H1 (cell line): ENCODE data around the gene HPN. TPM values are rescaled to one million over a fixed set of nuclear protein-coding genes. Genes with fewer than 3 reads are reported as not detected.
"Not testable (repeated sequence)": the region's sequence is repeated elsewhere in the genome, so short reads cannot be mapped to it uniquely, and the experiment has no call there.

Experiments
- CTCF ChIA-PET: fragments of 300-600 bp; sonication (Branson Sonifier 250); formaldehyde crosslinking; loops from one replicate; lab custom pipeline; 2021; ENCODE audit not compliant: partially characterized antibody; lab: Charles Lee
- POLR2A ChIA-PET: fragments of 300-600 bp; sonication (Branson Sonifier 250); formaldehyde crosslinking; loops from one replicate; lab custom pipeline; 2021; ENCODE audit warnings: inconsistent platforms; ENCODE audit not compliant: partially characterized antibody; lab: Charles Lee
- DNase-seq, 2 experiments: peaks; one replicate each; pipeline versions ENCODE4 v3.0.0 to v3.0.0-alpha.2; 2010 to 2022; ENCODE audit warnings: low spot score in 2 of 2, low read depth in 1 of 2, mixed read lengths in 1 of 2
- FAIRE-seq: peaks from 2 replicates; lab custom pipeline; 2011; peaks lifted over from hg19 to GRCh38; lab: Jason Lieb, UNC
- H2AFZ ChIP-seq: 2 replicates; pipeline ENCODE4 v1.8.1; 2012; ENCODE audit warnings: low read length, inconsistent platforms
- H2AK5ac ChIP-seq: 2 replicates; pipeline ENCODE4 v1.6.1; 2013; ENCODE audit warnings: low read depth, low read length
- H2BK120ac ChIP-seq: replicated peaks from 2 replicates; pipeline ENCODE3; 2013; ENCODE audit warnings: low read depth, low read length, inconsistent platforms
- H2BK12ac ChIP-seq: 2 replicates; pipeline ENCODE4 v1.6.1; 2013; ENCODE audit warnings: low read depth, low read length
- H2BK15ac ChIP-seq: 2 replicates; pipeline ENCODE4 v1.6.1; 2013; ENCODE audit warnings: low read length
- H2BK20ac ChIP-seq: 2 replicates; pipeline ENCODE4 v1.6.1; 2013; ENCODE audit warnings: low read length
- H2BK5ac ChIP-seq: 2 replicates; pipeline ENCODE4 v1.6.1; 2013; ENCODE audit warnings: low read depth, low read length
- H3K14ac ChIP-seq: 2 replicates; pipeline ENCODE4 v1.6.1; 2013; ENCODE audit warnings: inconsistent platforms; ENCODE audit not compliant: insufficient read length
- H3K18ac ChIP-seq: 2 replicates; pipeline ENCODE4 v1.6.1; 2013; ENCODE audit warnings: low read length; ENCODE audit errors: extremely low read depth
- H3K23ac ChIP-seq: 2 replicates; pipeline ENCODE4 v1.6.1; 2013; ENCODE audit warnings: inconsistent platforms; ENCODE audit not compliant: insufficient read length
- H3K23me2 ChIP-seq: 2 replicates; pipeline ENCODE4 v1.6.1; 2013; ENCODE audit warnings: low read depth, low read length
- H3K27ac ChIP-seq: 2 replicates; pipeline ENCODE4 v1.6.1; 2011; ENCODE audit warnings: low read depth, low read length, inconsistent platforms
- H3K27me3 ChIP-seq, 4 experiments: replicated peaks in 1 of 4; 1 replicate in 1 of 4; 2 replicates in 3 of 4; pipeline versions ENCODE4 v1.6.1 to v1.8.1; 2011 to 2013; ENCODE audit warnings: low read length in 3 of 4, mild to moderate bottlenecking in 3 of 4, inconsistent platforms in 2 of 4, mixed read lengths in 2 of 4, moderate library complexity in 1 of 4; ENCODE audit not compliant: control insufficient read depth in 3 of 4, insufficient read depth in 3 of 4; ENCODE audit errors: extremely low read depth in 1 of 4
- H3K36me3 ChIP-seq, 4 experiments: 2 replicates each; pipeline versions ENCODE4 v1.6.1 to v1.8.1; 2011 to 2013; ENCODE audit warnings: mild to moderate bottlenecking in 4 of 4, low read length in 3 of 4, moderate library complexity in 2 of 4, control low read depth in 1 of 4, inconsistent platforms in 1 of 4; ENCODE audit not compliant: insufficient read depth in 4 of 4, control insufficient read depth in 2 of 4
- H3K4ac ChIP-seq: replicated peaks from 2 replicates; pipeline ENCODE3; 2013; ENCODE audit warnings: low read length, low read depth, mixed read lengths, inconsistent platforms; ENCODE audit not compliant: insufficient read length
- H3K4me1 ChIP-seq, 4 experiments: replicated peaks in 1 of 4; 1 replicate in 1 of 4; 2 replicates in 3 of 4; pipeline versions ENCODE4 v1.6.1 to v1.8.1; 2011 to 2013; ENCODE audit warnings: low read length in 3 of 4, inconsistent platforms in 2 of 4, mixed read lengths in 1 of 4; ENCODE audit not compliant: insufficient read depth in 4 of 4, control insufficient read depth in 3 of 4
- H3K4me2 ChIP-seq, 2 experiments: 2 replicates each; pipeline versions ENCODE4 v1.6.1 to v1.8.1; 2011 to 2013; ENCODE audit warnings: low read depth in 2 of 2, low read length in 2 of 2, control low read depth in 1 of 2, inconsistent platforms in 1 of 2, mild to moderate bottlenecking in 1 of 2; ENCODE audit not compliant: insufficient read depth in 1 of 2
- H3K4me3 ChIP-seq, 4 experiments: fragments of 200-600, 300-600 bp in 1 of 4; sonication (generic), shearing (Covaris generic), sonication (Bioruptor Twin) in 1 of 4; 2 replicates each; pipeline versions ENCODE4 v1.5.1 to v1.8.1; 2011 to 2016; ENCODE audit warnings: low read length in 4 of 4, low read depth in 3 of 4, control low read depth in 2 of 4, inconsistent platforms in 2 of 4, mild to moderate bottlenecking in 2 of 4, mixed read lengths in 1 of 4, moderate library complexity in 1 of 4; ENCODE audit not compliant: insufficient read depth in 2 of 4; ENCODE audit errors: extremely low read depth in 1 of 4
- H3K56ac ChIP-seq: replicated peaks from 2 replicates; pipeline ENCODE3; 2013; ENCODE audit warnings: low read depth, mild to moderate bottlenecking, mixed read lengths, low read length, inconsistent platforms; ENCODE audit not compliant: insufficient read length
- H3K79me1 ChIP-seq: 2 replicates; pipeline ENCODE4 v1.6.1; 2013; ENCODE audit warnings: low read depth, low read length, control low read depth
- H3K79me2 ChIP-seq, 2 experiments: 2 replicates each; pipeline versions ENCODE4 v1.6.1 to v1.8.1; 2012 to 2013; ENCODE audit warnings: low read length in 2 of 2, mild to moderate bottlenecking in 2 of 2, inconsistent platforms in 1 of 2; ENCODE audit not compliant: insufficient read depth in 2 of 2, control insufficient read depth in 1 of 2
- H3K9ac ChIP-seq, 4 experiments: replicated peaks in 1 of 4; 1 replicate in 1 of 4; 2 replicates in 3 of 4; pipeline versions ENCODE4 v1.6.1 to v1.8.1; 2011 to 2013; ENCODE audit warnings: low read depth in 3 of 4, low read length in 3 of 4, control low read depth in 2 of 4, mild to moderate bottlenecking in 2 of 4, moderate library complexity in 2 of 4, inconsistent platforms in 1 of 4; ENCODE audit errors: extremely low read depth in 1 of 4
- H3K9me3 ChIP-seq, 2 experiments: 2 replicates each; pipeline versions ENCODE4 v1.6.1 to v1.8.1; 2012 to 2013; ENCODE audit warnings: mild to moderate bottlenecking in 2 of 2, moderate library complexity in 2 of 2, control low read depth in 1 of 2, inconsistent platforms in 1 of 2, low read depth in 1 of 2, low read length in 1 of 2, mixed read lengths in 1 of 2; ENCODE audit not compliant: insufficient read depth in 2 of 2
- H4K20me1 ChIP-seq, 2 experiments: replicated peaks in 1 of 2; 2 replicates each; pipeline versions ENCODE3 to v1.8.1; 2011 to 2013; ENCODE audit warnings: inconsistent platforms in 2 of 2, low read length in 2 of 2, mild to moderate bottlenecking in 1 of 2; ENCODE audit not compliant: insufficient read depth in 2 of 2, control insufficient read depth in 1 of 2
- H4K5ac ChIP-seq: 2 replicates; pipeline ENCODE4 v1.6.1; 2013; ENCODE audit warnings: low read length, low read depth, mixed read lengths, inconsistent platforms; ENCODE audit not compliant: insufficient read length
- H4K8ac ChIP-seq: 2 replicates; pipeline ENCODE4 v1.8.0; 2013; ENCODE audit warnings: mild to moderate bottlenecking, moderate library complexity, low read length, inconsistent platforms; ENCODE audit not compliant: insufficient read depth; ENCODE audit errors: extremely low read depth
- H4K91ac ChIP-seq: replicated peaks from 2 replicates; pipeline ENCODE3; 2013; ENCODE audit warnings: low read length, mixed read lengths, inconsistent platforms; ENCODE audit not compliant: insufficient read length
- WGBS, 2 experiments: shearing (Covaris generic) in 1 of 2; methylation state at CpG; one replicate each; pipeline versions ENCODE4 v1.1.6 to v1.1.7; 2013 to 2015; ENCODE audit warnings: low lambda C conversion rate in 2 of 2, mixed read lengths in 2 of 2, inconsistent platforms in 1 of 2, low coverage in 1 of 2, missing lambda C conversion rate in 1 of 2; ENCODE audit not compliant: insufficient replicate concordance in 2 of 2, insufficient coverage in 1 of 2, insufficient read length in 1 of 2; ENCODE audit errors: extremely low coverage in 1 of 2, missing lambda C conversion rate in 1 of 2; 5-methylcytosine and 5-hydroxymethylcytosine counted together
- polyA plus RNA-seq, 7 experiments: library from polyadenylated mRNA; depleted of rRNA in 3 of 7; stranded (reverse) in 5 of 7; unstranded in 2 of 7; fragments of >200 nt in 5 of 7; fragments of 200-250 nt in 2 of 7; gene quantifications; 1 replicate in 5 of 7; 2 replicates in 1 of 7; 4 replicates in 1 of 7; pipeline versions ENCODE4 v1.2.1 to v1.2.3, GENCODE V29; 2011 to 2013; ENCODE audit warnings: missing spikeins in 2 of 7, mixed read lengths in 2 of 7
- total RNA-seq: library from RNA; stranded (reverse); fragmentation: NEBNext Ultra II Directional; extraction: Animal tissue kit (Norgen Biotek cat#: 25700); gene quantifications from 2 replicates; pipeline ENCODE4 v1.2.1, GENCODE V29; 2021

HPN gene
- total and polyA plus RNA-seq, 2 of the 8 experiments (the other 6 are each of a cell fraction or from before 2014, with no cell fraction given), result 14.7 to 33.7 TPM

DNA sequence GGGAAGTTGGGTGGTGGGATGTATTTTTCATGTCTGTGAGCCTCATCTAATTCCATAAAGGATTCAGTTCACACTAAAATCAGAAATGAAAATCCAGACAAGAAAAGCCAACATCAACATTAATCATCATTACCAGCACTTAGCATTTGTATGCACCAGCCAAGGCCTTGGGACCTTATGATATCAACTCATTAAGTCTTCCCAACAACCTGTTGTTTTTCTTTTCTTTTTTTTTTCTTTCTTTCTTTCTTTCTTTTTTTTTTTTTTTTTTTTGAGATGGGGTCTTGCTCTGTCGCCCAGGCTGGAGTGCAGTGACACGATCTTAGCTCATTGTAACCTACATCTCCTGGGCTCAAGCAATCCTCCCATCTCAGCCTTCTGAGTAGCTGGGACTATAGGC lies 9.1 kb downstream of the HPN start:
- not testable (repeated sequence) for H4K5ac ChIP-seq, H4K20me1 ChIP-seq, H4K91ac ChIP-seq, H3K9me3 ChIP-seq, H3K23me2 ChIP-seq, H3K4me2 ChIP-seq, H3K23ac ChIP-seq, H2BK120ac ChIP-seq, H3K36me3 ChIP-seq, H3K27me3 ChIP-seq, H3K4me1 ChIP-seq, FAIRE-seq, H3K27ac ChIP-seq, H2BK15ac ChIP-seq, H3K14ac ChIP-seq, H3K18ac ChIP-seq, H4K8ac ChIP-seq, H3K4ac ChIP-seq, H2BK5ac ChIP-seq, H2BK12ac ChIP-seq, DNase-seq, H3K9ac ChIP-seq, H3K4me3 ChIP-seq, H3K79me2 ChIP-seq, H2AK5ac ChIP-seq, H2BK20ac ChIP-seq, H2AFZ ChIP-seq, H3K56ac ChIP-seq, H3K79me1 ChIP-seq
- CTCF ChIA-PET, result interaction anchor here (0.7 to 13.0 kb wide), 7 partner anchors 8 to 170 kb away, joined by 3 to 56 read pairs (median 3); no protein-coding TSS in a partner anchor
- POLR2A ChIA-PET, result interaction anchor here (0.6 to 2.1 kb wide), 2 partner anchors 12 to 375 kb away, joined by 3 to 9 read pairs; no protein-coding TSS in a partner anchor
- 100% methylated on average over 1 of the region's 2 CpGs; no CpG with 5 or more reads in 1 of the 2 experiments for WGBS, 2 experiments

DNA sequence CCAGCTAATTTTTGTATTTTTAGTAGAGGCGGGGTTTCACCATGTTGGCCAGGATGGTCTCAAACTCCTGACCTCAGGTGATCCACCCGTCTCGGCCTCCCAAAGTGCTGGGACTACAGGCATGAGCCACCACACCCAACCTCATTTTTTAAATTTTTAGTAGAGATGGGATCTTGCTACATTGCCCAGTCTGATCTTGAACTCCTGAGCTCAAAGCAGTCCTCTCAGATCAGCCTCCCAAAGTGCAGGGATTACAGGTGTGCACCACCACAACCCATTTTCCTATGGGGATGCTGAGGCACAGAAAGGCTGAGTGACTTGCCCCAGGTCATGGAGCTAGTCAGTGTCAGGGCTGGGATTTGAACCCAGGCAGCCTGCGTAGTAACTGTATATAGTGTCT lies 9.7 kb downstream of the HPN start:
- H3K4me2 ChIP-seq, H3K79me2 ChIP-seq, H2BK5ac ChIP-seq, H3K23me2 ChIP-seq, H3K9ac ChIP-seq, H2BK12ac ChIP-seq, H3K14ac ChIP-seq, H3K79me1 ChIP-seq, H2BK20ac ChIP-seq, H2BK120ac ChIP-seq, H3K56ac ChIP-seq, H3K27ac ChIP-seq, H3K23ac ChIP-seq, H2AK5ac ChIP-seq, H4K5ac ChIP-seq, H3K4me1 ChIP-seq, H3K4me3 ChIP-seq, DNase-seq, H4K20me1 ChIP-seq, H3K27me3 ChIP-seq, H2BK15ac ChIP-seq, H3K18ac ChIP-seq, H4K8ac ChIP-seq, H3K4ac ChIP-seq, H2AFZ ChIP-seq, H4K91ac ChIP-seq, H3K36me3 ChIP-seq, FAIRE-seq, H3K9me3 ChIP-seq: not testable (repeated sequence)
- POLR2A ChIA-PET, result interaction anchor here (0.6 to 2.1 kb wide), 4 partner anchors 11 to 376 kb away, joined by 3 to 9 read pairs (median 3); no protein-coding TSS in a partner anchor
- 98% methylated on average over 4 of the region's 4 CpGs; no CpG with 5 or more reads in 1 of the 2 experiments for whole genome bisulfite sequencing, 2 experiments
- CTCF ChIA-PET, result interaction anchor here (0.9 to 13.0 kb wide), 6 partner anchors 8 to 101 kb away, joined by 3 to 56 read pairs (median 3); no protein-coding TSS in a partner anchor
